Heart left ventricle (tissue), 13 donors: ENCODE results near the gene GUCA2A.

Experiments used
- POLR2A ChIP-seq, 2 donors: fragments of 450-650 bp; IDR thresholded peaks; one replicate each; pipeline ENCODE4 v1.6.1; 2017; ENCODE audit warnings: antibody characterized with exemption in 2 of 2, mild to moderate bottlenecking in 2 of 2, moderate library complexity in 2 of 2
- TF ChIP-seq, protein P1 (sequence below), 12 donors: fragments of 200-600 bp; sonication (generic) in 4 of 12; IDR thresholded peaks; one replicate each; pipeline versions ENCODE4 v1.5.0 to v1.8.0; 2018 to 2022; ENCODE audit warnings: antibody characterized with exemption in 12 of 12, mild to moderate bottlenecking in 5 of 12
- donor health status: ischemic (EF 13 %, LVEDD 7.1; RV severe dilation, severe dysfunction).
- donor health status: DM: no; HTN: yes; CAD: no.
- donor health status: DM: no; HTN: no; CAD: no.
- donor health status: ischemic (EF 25% LVEDD 6.9; RV normal size, moderate dysfunction).
- donor health status: ischemic (EF 25% LVEDD 5.7; RV mildly dilated, moderate dysfunction).
- donor health status: ischemic (EF 35%, LVEDD 5.7; RV mildly dilated, moderate dysfunction).
- donor health status: nonischemic (EF 11% LVEDD 7.7; RV severe dilation, severe dysfunction).
- donor health status: DM: yes; HTN: yes; CAD: no.
- donor health status: PGD.
- donor health status: ischemic (EF 29% LVEDD 5.4; RV normal size, mild dysfunction).
- donor health status: nonischemic (EF 23%, LVEDD 6.1; RV moderate dilation, normal function).

DNA sequence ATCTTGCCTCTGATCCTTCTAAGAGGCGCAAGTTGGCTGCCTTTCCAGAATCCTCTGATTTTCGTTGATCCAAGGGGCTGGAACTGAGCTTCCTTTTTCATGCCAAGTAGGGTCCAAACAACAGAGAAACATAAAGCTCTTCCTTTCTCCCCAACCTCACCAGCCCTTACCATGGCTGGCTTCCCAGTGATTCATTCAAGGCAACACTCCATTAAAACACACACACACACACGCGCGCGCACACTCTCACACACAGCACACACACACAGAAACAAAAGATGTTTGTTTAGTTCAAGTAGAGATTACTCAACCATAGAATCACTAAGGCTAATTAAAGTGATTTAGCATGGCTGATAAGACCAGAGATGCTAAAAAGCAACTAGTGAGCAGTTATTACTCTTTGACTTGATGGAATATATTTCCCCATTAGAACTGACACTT, 13.0 kb upstream of the GUCA2A start:
- TF ChIP-seq POLR2A (IDR thresholded peaks at IDR 0.05) = no peak
- TF ChIP-seq, protein P1, sequence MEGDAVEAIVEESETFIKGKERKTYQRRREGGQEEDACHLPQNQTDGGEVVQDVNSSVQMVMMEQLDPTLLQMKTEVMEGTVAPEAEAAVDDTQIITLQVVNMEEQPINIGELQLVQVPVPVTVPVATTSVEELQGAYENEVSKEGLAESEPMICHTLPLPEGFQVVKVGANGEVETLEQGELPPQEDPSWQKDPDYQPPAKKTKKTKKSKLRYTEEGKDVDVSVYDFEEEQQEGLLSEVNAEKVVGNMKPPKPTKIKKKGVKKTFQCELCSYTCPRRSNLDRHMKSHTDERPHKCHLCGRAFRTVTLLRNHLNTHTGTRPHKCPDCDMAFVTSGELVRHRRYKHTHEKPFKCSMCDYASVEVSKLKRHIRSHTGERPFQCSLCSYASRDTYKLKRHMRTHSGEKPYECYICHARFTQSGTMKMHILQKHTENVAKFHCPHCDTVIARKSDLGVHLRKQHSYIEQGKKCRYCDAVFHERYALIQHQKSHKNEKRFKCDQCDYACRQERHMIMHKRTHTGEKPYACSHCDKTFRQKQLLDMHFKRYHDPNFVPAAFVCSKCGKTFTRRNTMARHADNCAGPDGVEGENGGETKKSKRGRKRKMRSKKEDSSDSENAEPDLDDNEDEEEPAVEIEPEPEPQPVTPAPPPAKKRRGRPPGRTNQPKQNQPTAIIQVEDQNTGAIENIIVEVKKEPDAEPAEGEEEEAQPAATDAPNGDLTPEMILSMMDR (IDR thresholded peaks at IDR 0.05) = no peak
